T-helper 2 cell treated with Interferon-gamma antibody and Interleukin-4, amounts not matched to agents 100 ng/mL and 5 ng/mL, for 36 hours (primary cell): ENCODE data around the gene MUC12. TPM values are rescaled to one million over a fixed set of nuclear protein-coding genes. Genes with fewer than 3 reads are reported as not detected.
"Not testable (repeated sequence)": the region's sequence is repeated elsewhere in the genome, so short reads cannot be mapped to it uniquely, and the experiment has no call there.

Experiments
- intact Hi-C: fragments of 100-400 bp; cut with micrococcal nuclease; formaldehyde crosslinking; loops from one replicate; pipeline ENCODE4 v1.15.1; 2023
- total RNA-seq: library from RNA; stranded (reverse); gene quantifications from 2 replicates; pipeline ENCODE4 v1.2.3, GENCODE V29; 2022

Gene MUC12
- total RNA-seq, 1 donor from 2014 or later: 0.48 TPM

- intact Hi-C loops: not testable (repeated sequence)
Observed at GRCh38 chr7:100985033-100985797, 15.8 kb downstream of the MUC12 start.

GRCh38 chr7:100991631-100992030 lies 22.3 kb downstream of the MUC12 start:
- intact Hi-C loops: no loop called here

GRCh38 chr7:100992280-100992679 lies 22.9 kb downstream of the MUC12 start:
- intact Hi-C loops: not testable (repeated sequence)

- intact Hi-C loops: not testable (repeated sequence)
Observed at GRCh38 chr7:100994671-100995070, 25.3 kb downstream of the MUC12 start.

DNA sequence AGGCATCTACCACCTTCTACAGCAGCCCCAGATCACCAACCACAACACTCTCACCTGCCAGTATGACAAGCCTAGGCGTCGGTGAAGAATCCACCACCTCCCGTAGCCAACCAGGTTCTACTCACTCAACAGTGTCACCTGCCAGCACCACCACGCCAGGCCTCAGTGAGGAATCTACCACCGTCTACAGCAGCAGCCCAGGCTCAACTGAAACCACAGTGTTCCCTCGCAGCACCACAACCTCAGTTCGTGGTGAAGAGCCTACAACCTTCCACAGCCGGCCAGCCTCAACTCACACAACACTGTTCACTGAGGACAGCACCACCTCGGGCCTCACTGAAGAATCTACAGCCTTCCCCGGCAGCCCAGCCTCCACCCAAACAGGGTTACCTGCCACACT lies 29.2 kb downstream of the MUC12 start:
- intact Hi-C loops: not testable (repeated sequence)

DNA sequence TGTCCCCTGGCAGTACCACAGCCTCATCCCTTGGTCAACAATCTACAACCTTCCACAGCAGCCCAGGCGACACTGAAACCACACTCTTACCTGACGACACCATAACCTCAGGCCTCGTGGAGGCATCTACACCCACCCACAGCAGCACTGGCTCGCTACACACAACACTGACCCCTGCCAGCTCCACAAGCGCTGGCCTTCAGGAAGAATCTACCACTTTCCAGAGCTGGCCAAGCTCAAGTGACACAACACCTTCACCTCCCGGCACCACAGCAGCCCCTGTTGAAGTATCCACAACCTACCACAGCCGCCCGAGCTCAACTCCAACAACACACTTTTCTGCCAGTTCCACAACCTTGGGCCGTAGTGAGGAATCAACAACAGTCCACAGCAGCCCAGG lies 30.0 kb downstream of the MUC12 start:
- intact Hi-C loops: not testable (repeated sequence)

DNA sequence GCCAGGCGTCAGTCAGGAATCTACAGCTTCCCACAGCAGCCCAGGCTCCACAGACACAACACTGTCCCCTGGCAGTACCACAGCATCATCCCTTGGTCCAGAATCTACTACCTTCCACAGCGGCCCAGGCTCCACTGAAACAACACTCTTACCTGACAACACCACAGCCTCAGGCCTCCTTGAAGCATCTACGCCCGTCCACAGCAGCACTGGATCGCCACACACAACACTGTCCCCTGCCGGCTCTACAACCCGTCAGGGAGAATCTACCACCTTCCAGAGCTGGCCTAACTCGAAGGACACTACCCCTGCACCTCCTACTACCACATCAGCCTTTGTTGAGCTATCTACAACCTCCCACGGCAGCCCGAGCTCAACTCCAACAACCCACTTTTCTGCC lies 30.7 kb downstream of the MUC12 start:
- intact Hi-C loops: not testable (repeated sequence)

GRCh38 chr7:101002333-101002732 lies 33.0 kb downstream of the MUC12 start:
- intact Hi-C loops: not testable (repeated sequence)

GRCh38 chr7:101007361-101007760 lies 38.0 kb downstream of the MUC12 start:
- intact Hi-C loops: not testable (repeated sequence)

DNA sequence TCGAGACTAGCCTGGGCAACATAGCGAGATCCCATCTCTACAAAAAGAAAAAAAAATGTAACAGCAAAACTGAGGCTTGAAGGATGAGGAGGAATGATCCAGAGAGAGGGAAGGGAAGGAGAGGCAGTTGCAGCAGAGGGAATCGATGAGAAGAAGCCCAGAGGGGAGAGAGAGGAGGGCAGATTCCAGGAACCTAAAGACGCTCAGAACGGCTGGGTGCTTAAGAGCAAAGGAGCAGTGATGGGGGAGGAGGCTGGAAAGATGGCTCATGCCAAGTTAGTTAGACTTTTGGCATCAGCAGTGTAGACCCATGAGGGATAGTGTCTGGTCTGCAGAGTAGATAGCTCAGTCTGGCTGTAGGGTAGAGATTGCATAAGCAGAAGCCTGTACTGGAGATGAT lies 40.3 kb downstream of the MUC12 start:
- intact Hi-C loops: no loop called here

GRCh38 chr7:101012931-101013330 lies 43.6 kb downstream of the MUC12 start:
- intact Hi-C loops: no loop called here

GRCh38 chr7:101015626-101016025 lies 46.3 kb downstream of the MUC12 start:
- intact Hi-C loops: loop anchor here (2.0 kb wide), 1 partner anchor 49 kb away; no protein-coding TSS in a partner anchor

DNA sequence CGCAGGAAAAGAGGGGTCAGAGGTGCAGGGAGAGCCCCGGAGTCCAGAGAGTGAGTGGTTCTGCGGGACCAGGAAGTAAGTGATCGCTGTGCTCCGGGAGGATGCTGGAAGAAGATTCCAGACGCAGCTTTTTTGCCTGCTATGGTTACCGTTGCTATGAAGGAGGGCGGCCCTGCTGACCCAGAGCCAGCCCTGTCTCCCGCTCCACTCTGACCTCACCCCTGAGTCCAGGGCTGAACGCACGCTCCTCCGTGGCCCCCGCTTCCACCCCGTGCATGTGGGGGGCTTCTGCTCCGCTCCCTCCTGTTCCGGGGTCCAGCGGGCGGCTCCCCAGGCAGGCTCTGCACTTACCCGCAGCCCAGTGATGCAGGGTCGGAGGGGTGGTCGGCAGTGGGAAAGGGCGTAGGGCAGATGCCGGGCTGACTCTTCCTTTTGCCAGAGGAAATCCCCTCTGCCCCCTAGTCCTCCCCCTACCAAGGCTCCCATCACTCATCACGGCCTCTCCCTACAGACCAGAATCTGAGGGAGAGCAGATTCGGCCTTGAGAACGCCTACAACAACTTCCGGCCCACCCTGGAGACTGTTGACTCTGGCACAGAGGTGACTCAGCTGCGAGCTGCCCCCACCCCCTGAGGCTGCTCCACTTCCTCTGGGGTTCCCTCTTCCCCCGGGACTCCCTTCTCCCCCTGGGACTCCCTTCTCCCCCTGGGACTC lies 47.9 kb downstream of the MUC12 start:
- intact Hi-C loops: loop anchor here (2.0 kb wide), 1 partner anchor 50 kb away; no protein-coding TSS in a partner anchor

DNA sequence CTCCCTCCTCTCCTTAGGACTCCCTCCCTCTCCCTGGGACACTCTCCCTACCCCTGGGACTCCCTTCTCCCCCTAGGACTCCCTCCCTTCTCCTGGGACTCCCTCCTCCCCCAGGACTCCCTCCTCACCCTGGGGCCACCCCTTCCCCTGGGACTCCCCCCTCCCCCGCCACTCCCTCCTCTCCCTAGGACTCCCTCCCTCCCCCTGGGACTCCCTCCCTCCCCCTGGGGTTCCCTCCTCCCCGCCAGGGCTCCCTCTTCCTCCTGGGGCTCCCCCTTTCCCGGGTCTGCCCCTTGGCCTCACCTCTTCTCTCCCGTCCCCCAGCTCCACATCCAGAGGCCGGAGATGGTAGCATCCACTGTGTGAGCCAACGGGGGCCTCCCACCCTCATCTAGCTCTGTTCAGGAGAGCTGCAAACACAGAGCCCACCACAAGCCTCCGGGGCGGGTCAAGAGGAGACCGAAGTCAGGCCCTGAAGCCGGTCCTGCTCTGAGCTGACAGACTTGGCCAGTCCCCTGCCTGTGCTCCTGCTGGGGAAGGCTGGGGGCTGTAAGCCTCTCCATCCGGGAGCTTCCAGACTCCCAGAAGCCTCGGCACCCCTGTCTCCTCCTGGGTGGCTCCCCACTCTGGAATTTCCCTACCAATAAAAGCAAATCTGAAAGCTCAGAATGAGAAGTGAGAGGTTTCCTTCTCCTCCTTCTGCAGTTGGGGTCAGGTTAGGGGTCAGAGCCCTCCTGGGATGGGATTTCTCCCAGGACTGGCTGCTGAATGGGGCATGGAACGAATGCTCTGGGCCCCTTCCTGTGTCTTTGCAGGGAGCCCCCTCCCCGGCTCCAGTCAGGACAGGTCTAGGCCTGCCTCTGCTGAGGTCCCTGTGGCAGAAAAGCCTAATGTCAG lies 49.2 kb downstream of the MUC12 start:
- intact Hi-C loops: no loop called here

DNA sequence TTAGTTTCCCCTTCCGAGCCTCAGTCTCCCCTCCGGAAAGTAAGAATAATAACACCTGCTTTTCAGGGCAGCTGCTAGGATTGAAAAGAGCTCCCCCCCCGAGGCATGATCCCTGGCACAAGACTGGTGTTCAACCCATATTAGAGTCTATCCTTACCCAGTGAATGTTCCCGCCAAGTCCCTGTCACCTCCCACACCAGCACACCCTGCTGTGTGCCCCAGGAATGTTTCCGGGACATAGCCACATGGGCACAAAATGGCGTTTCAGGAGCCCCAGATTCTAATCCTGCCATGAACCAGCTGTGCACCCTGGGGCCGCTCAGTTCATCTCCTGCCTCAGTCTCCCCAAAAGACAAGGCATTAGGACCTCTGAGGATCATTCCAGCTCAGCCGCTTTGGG lies 51.1 kb downstream of the MUC12 start:
- intact Hi-C loops: no loop called here

- intact Hi-C loops: no loop called here
Observed at GRCh38 chr7:101021703-101022102, 52.3 kb downstream of the MUC12 start.

DNA sequence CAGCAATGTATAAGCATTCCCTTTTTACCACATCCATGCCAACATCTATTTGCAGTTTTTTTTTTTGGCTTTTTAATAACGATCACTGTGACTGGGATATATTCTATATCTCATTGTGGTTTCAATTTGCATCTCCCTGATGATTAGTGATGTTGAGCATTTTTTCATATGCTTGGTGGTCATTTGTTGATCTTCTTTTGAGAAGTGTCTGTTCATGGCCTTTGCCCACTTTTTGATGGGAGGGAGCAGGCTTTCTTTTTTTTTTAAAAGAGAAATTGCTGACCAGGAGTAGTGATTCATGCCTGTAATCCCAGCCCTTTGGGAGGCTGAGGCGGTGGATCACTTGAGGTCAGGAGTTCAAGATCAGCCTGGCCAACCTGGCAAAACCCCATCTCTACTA lies 54.5 kb downstream of the MUC12 start:
- intact Hi-C loops: no loop called here

DNA sequence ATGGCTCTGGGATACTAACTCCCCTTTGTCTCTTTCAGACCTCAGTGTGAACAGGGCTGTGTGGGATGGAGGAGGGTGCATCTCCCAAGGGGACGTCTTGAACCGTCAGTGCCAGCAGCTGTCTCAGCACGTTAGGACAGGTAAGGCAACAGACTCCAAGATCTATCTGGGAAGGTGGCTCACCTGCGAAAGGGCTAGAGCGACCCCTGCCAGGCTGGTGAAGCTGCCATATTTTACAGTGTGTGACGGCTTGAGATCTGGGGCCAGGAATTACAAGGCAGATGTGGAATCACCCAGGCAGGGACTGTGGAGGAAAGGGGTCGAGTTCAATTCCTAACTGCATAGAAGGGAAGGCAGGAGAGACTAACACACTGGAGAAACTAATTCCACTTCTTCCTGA lies 61.7 kb downstream of the MUC12 start:
- intact Hi-C loops: no loop called here

DNA sequence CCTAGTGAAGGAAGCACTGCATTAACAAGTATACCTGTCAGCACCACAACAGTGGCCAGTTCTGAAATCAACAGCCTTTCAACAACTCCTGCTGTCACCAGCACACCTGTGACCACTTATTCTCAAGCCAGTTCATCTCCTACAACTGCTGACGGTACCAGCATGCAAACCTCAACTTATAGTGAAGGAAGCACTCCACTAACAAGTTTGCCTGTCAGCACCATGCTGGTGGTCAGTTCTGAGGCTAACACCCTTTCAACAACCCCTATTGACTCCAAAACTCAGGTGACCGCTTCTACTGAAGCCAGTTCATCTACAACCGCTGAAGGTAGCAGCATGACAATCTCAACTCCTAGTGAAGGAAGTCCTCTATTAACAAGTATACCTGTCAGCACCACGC lies 66.6 kb downstream of the MUC12 start:
- intact Hi-C loops: no loop called here

DNA sequence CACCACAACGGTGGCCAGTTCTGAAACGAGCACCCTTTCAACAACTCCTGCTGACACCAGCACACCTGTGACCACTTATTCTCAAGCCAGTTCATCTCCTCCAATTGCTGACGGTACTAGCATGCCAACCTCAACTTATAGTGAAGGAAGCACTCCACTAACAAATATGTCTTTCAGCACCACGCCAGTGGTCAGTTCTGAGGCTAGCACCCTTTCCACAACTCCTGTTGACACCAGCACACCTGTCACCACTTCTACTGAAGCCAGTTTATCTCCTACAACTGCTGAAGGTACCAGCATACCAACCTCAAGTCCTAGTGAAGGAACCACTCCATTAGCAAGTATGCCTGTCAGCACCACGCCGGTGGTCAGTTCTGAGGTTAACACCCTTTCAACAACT lies 71.9 kb downstream of the MUC12 start:
- intact Hi-C loops: not testable (repeated sequence)

DNA sequence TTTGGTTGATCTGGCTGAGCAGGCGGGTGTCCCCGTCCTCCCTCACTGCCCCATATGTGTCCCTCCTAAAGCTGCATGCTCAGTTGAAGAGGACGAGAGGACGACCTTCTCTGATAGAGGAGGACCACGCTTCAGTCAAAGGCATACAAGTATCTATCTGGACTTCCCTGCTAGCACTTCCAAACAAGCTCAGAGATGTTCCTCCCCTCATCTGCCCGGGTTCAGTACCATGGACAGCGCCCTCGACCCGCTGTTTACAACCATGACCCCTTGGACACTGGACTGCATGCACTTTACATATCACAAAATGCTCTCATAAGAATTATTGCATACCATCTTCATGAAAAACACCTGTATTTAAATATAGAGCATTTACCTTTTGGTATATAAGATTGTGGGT lies 89.0 kb downstream of the MUC12 start:
- intact Hi-C loops: no loop called here

- intact Hi-C loops: loop anchor here (1.0 kb wide), 2 partner anchors 93 to 162 kb away; no protein-coding TSS in a partner anchor
Observed at GRCh38 chr7:101059620-101059942, 90.2 kb downstream of the MUC12 start.
